ENCODE results near the gene ATRIP.

Gene ATRIP

DNA sequence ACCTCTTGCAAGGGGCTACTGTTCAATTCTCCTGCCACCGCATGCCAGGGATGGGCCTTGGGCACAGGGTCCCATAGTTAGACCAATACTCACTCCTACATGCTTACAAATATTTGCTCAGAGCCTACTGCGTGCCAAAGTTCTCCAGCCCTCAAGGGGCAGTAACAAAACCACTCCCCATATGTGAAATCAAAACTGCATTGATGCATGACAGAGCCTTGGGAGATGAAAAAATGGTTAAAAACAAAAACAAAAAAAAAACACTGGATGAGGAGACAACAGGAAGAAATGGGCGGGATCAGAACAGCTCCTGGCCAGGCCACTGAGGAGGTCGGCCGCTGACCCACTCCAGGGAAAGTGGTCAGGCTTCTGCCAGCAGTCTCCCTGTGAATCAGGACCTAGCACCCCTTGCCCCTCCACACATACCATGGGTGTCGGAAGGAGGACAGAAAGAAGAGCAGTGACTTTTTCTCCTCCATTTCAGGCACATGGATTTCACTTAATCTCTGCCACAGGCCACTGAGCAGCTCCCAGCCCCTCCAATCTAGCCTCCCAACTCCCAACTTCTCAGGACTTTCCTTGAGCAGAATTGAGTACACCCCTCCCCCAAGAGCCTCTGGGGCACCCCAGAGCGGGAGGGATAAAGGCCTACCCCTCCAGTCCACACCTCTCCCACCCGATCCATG, 19.4 kb upstream of the ATRIP start:
- peaks cover 37% of the 10 kb centered on the region for H3K4me1 ChIP-seq (ENCODE audit: insufficient read depth, poor library complexity, severe bottlenecking)
- no peaks in the 10 kb centered on the region for H3K27me3 ChIP-seq (ENCODE audit: insufficient read depth, poor library complexity, severe bottlenecking)
- H3K9me3 ChIP-seq (ENCODE audit: severe bottlenecking) = no peaks in the 10 kb centered on the region
- H3K4me3 ChIP-seq (ENCODE audit: severe bottlenecking) = peak overlapping the region; percentile 84
- no peak for DNase-seq (ENCODE audit: low spot score)
- H3K27ac ChIP-seq (ENCODE audit: poor library complexity, severe bottlenecking) = peak overlapping the region; percentile 92
- TF ChIP-seq CTCF (IDR thresholded peaks at IDR 0.05; ENCODE audit: poor library complexity, severe bottlenecking) = no peak
- no peak for ATAC-seq (ENCODE audit: low read depth)
- H3K36me3 ChIP-seq (ENCODE audit: low read depth) = peaks cover 53% of the 10 kb centered on the region

- no peaks in the 10 kb centered on the region for H3K27me3 ChIP-seq (ENCODE audit: insufficient read depth, poor library complexity, severe bottlenecking)
- ATAC-seq (ENCODE audit: low read depth) (no peak), DNase-seq (ENCODE audit: low spot score) (peak; percentile 38)
- H3K27ac ChIP-seq (ENCODE audit: poor library complexity, severe bottlenecking) = peak overlapping the region; percentile 92
- no peaks in the 10 kb centered on the region for H3K9me3 ChIP-seq (ENCODE audit: severe bottlenecking)
- TF ChIP-seq CTCF (IDR thresholded peaks at IDR 0.05; ENCODE audit: poor library complexity, severe bottlenecking) = no peak
- H3K4me1 ChIP-seq (ENCODE audit: insufficient read depth, poor library complexity, severe bottlenecking) = peaks cover 42% of the 10 kb centered on the region
- peak overlapping the region; percentile 84 for H3K4me3 ChIP-seq (ENCODE audit: severe bottlenecking)
- H3K36me3 ChIP-seq (ENCODE audit: low read depth) = peaks cover 53% of the 10 kb centered on the region
Measured at GRCh38 chr3:48427630-48427962, 18.9 kb upstream of the ATRIP start.

DNA sequence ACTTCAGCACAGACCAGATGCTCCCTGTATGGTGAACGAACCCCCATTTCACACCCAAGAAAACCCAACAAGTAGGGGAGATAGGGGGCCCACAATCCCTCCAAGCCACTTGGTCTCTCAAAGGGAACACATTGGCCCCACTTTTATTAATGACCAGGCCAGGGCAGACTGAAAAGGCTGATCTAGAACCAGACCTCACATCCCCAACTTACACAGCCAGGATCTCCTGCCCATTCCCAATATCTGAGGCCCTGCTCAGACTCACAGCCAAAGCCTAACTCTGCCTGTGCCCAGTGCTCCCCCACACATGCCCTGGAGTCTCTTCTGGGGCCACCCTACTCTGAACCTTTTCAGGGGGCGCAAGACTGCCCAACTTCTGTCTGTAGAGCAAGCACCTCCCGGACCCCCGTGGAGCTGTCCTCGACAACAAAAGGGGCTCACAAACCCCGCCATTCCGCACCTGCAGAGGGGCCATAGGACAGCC, 18.4 kb upstream of the ATRIP start:
- ATAC-seq (ENCODE audit: low read depth) (no peak), DNase-seq (ENCODE audit: low spot score) (peak; percentile 38)
- Histone ChIP-seq H3K36me3 (ENCODE audit: low read depth) (peaks cover 53% of the 10 kb centered on the region), H3K4me1 (ENCODE audit: insufficient read depth, poor library complexity, severe bottlenecking) (peaks cover 47% of the 10 kb centered on the region), H3K9me3 (ENCODE audit: severe bottlenecking) (no peaks in the 10 kb centered on the region), H3K27me3 (ENCODE audit: insufficient read depth, poor library complexity, severe bottlenecking) (no peaks in the 10 kb centered on the region), H3K4me3 (ENCODE audit: severe bottlenecking) (peak overlapping the region; percentile 84), H3K27ac (ENCODE audit: poor library complexity, severe bottlenecking) (peak overlapping the region; percentile 92)
- TF ChIP-seq CTCF (IDR thresholded peaks at IDR 0.05; ENCODE audit: poor library complexity, severe bottlenecking) = no peak

GRCh38 chr3:48428572-48429316, 17.8 kb upstream of the ATRIP start:
- peak; percentile 36 for DNase-seq (ENCODE audit: low spot score)
- 0 out of 3 replicates have a peak, but pooled peaks have one; percentile 8 for ATAC-seq (ENCODE audit: low read depth)
- H3K27ac ChIP-seq (ENCODE audit: poor library complexity, severe bottlenecking) = peak overlapping the region; percentile 92

More at GRCh38 chr3:48428572-48429316, 17.8 kb upstream of the ATRIP start:
- Histone ChIP-seq H3K9me3 (ENCODE audit: severe bottlenecking) (no peaks in the 10 kb centered on the region), H3K4me1 (ENCODE audit: insufficient read depth, poor library complexity, severe bottlenecking) (peaks cover 53% of the 10 kb centered on the region), H3K4me3 (ENCODE audit: severe bottlenecking) (peak overlapping the region; percentile 84), H3K36me3 (ENCODE audit: low read depth) (peaks cover 52% of the 10 kb centered on the region), H3K27me3 (ENCODE audit: insufficient read depth, poor library complexity, severe bottlenecking) (no peaks in the 10 kb centered on the region)
- no peak for TF ChIP-seq CTCF (IDR thresholded peaks at IDR 0.05; ENCODE audit: poor library complexity, severe bottlenecking)

All from RWPE2 (cell line).